HepG2 (cell line): ENCODE results near the gene MED13L. TPM values are rescaled to one million over a fixed set of nuclear protein-coding genes. Genes with fewer than 3 reads are reported as not detected.

Experiments
- CBX2 ChIP-seq, 2 experiments: fragments of 200-600 bp in 1 of 2; sonication (generic); formaldehyde crosslinking in 1 of 2; IDR thresholded peaks; 2 replicates each; pipeline versions ENCODE4 v1.7.0 to v1.8.1; 2018 to 2022; ENCODE audit warnings: low read depth in 2 of 2, low read length in 1 of 2, mild to moderate bottlenecking in 1 of 2, missing genetic modification reagents in 1 of 2
- CREM ChIP-seq, 2 experiments: sonication (generic) in 1 of 2; formaldehyde crosslinking in 1 of 2; IDR thresholded peaks; 2 replicates each; pipeline versions ENCODE4 v1.4.0 to v1.6.1; 2016 to 2020; ENCODE audit warnings: antibody characterized with exemption in 1 of 2, mild to moderate bottlenecking in 1 of 2, missing genetic modification reagents in 1 of 2
- ERF ChIP-seq: IDR thresholded peaks from 2 replicates; pipeline ENCODE4 v1.6.1; 2018; ENCODE audit warnings: missing biosample characterization, missing genetic modification reagents
- SRSF9 ChIP-seq: fragments of 200-400 bp; formaldehyde crosslinking; IDR thresholded peaks from 2 replicates; pipeline ENCODE4 v1.6.1; 2018; ENCODE audit warnings: borderline replicate concordance, mild to moderate bottlenecking, low read depth, low read length; ENCODE audit not compliant: insufficient read depth, poor library complexity, severe bottlenecking
- ZNF530 ChIP-seq: sonication (generic); formaldehyde crosslinking; IDR thresholded peaks from 2 replicates; pipeline ENCODE4 v1.5.0; 2020; ENCODE audit warnings: low read depth, mild to moderate bottlenecking, missing genetic modification reagents
- ZNF629 ChIP-seq: sonication (generic); formaldehyde crosslinking; conservative IDR thresholded peaks from 2 replicates; pipeline ENCODE4 v1.5.0; 2020; ENCODE audit warnings: missing genetic modification reagents
- polyA plus RNA-seq, 8 experiments: library from polyadenylated mRNA; depleted of rRNA in 3 of 8; stranded (reverse) in 7 of 8; unstranded in 1 of 8; fragments of >200 nt; fragmentation: Illumina TruSeq in 4 of 8; extraction: Trizol in 4 of 8; gene quantifications; 2 replicates each; pipeline versions ENCODE4 v1.2.1 to v1.2.3, GENCODE V29; 2011 to 2016; ENCODE audit warnings: low read depth in 4 of 8, missing spikeins in 1 of 8, mixed read lengths in 1 of 8; ENCODE audit not compliant: insufficient read depth in 1 of 8
- total RNA-seq, 5 experiments: library from RNA; depleted of rRNA; stranded (reverse); fragments of >200 nt; fragmentation: Illumina TruSeq; extraction: Trizol; gene quantifications; 2 replicates each; pipeline ENCODE4 v1.2.3, GENCODE V29; 2016; ENCODE audit warnings: low read depth in 1 of 5
- TF ChIP-seq, protein P1 (sequence below): sonication (generic); formaldehyde crosslinking; conservative IDR thresholded peaks from 2 replicates; pipeline ENCODE4 v1.4.0; 2020; ENCODE audit warnings: mild to moderate bottlenecking, missing genetic modification reagents, moderate library complexity
- TF ChIP-seq, protein P2 (sequence below): IDR thresholded peaks from 2 replicates; pipeline ENCODE4 v1.6.1; 2018; ENCODE audit warnings: missing genetic modification reagents, mild to moderate bottlenecking, missing compliant biosample characterization
- TF ChIP-seq, protein P3 (sequence below): sonication (generic); formaldehyde crosslinking; conservative IDR thresholded peaks from 2 replicates; pipeline ENCODE4 v1.4.0; 2020; ENCODE audit warnings: missing genetic modification reagents
- TF ChIP-seq, protein P4 (sequence below): sonication (generic); formaldehyde crosslinking; IDR thresholded peaks from 2 replicates; pipeline ENCODE4 v1.4.0; 2020; ENCODE audit warnings: missing genetic modification reagents, borderline replicate concordance
- TF ChIP-seq, protein P5 (sequence below), 2 experiments: fragments of 450-650 bp in 1 of 2; sonication (generic) in 1 of 2; formaldehyde crosslinking in 1 of 2; IDR thresholded peaks; 2 replicates each; pipeline versions ENCODE4 v1.6.1 to v1.8.0; 2016 to 2022; ENCODE audit warnings: antibody characterized with exemption in 1 of 2, mild to moderate bottlenecking in 1 of 2, missing genetic modification reagents in 1 of 2

MED13L gene
- total and polyA plus RNA-seq, 2 of the 13 experiments (the other 11 are each of a cell fraction or from before 2014, with no cell fraction given): 24.8 to 38.9 TPM

DNA sequence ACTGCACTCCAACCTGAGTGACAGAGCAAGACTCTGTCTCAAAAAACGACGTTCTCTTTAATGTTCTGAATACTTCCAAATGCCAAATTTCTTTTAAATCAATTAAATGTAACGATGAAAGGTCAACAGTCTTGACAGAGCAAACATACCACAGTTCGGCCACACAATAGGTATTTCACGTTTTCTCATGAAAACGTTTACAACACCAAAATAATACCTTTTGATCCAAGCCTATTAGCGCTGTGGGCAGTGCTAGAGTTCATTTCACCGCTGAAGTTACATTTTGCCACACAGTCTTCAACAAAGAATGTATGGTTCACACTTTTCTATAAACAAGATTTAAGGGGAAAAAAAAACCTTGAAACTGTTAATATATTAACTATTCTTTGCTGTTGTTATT lies 122.1 kb downstream of the MED13L start (continued):
- TF ChIP-seq, protein P1, sequence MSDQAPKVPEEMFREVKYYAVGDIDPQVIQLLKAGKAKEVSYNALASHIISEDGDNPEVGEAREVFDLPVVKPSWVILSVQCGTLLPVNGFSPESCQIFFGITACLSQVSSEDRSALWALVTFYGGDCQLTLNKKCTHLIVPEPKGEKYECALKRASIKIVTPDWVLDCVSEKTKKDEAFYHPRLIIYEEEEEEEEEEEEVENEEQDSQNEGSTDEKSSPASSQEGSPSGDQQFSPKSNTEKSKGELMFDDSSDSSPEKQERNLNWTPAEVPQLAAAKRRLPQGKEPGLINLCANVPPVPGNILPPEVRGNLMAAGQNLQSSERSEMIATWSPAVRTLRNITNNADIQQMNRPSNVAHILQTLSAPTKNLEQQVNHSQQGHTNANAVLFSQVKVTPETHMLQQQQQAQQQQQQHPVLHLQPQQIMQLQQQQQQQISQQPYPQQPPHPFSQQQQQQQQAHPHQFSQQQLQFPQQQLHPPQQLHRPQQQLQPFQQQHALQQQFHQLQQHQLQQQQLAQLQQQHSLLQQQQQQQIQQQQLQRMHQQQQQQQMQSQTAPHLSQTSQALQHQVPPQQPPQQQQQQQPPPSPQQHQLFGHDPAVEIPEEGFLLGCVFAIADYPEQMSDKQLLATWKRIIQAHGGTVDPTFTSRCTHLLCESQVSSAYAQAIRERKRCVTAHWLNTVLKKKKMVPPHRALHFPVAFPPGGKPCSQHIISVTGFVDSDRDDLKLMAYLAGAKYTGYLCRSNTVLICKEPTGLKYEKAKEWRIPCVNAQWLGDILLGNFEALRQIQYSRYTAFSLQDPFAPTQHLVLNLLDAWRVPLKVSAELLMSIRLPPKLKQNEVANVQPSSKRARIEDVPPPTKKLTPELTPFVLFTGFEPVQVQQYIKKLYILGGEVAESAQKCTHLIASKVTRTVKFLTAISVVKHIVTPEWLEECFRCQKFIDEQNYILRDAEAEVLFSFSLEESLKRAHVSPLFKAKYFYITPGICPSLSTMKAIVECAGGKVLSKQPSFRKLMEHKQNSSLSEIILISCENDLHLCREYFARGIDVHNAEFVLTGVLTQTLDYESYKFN (CRISPR knock-in tag): peak; percentile 45; the same call in 1 of the 2 replicates
- TF ChIP-seq ZNF530 (no peak), CBX2 (IDR thresholded peaks at IDR 0.05; ENCODE audit: low read depth, low read length) (no peak), CBX2 (CRISPR knock-in tag; IDR thresholded peaks at IDR 0.05; ENCODE audit: low read depth) (no peak), ZNF629 (CRISPR knock-in tag) (no peak), ERF (CRISPR knock-in tag) (no peak), SRSF9 (no peak), CREM (IDR thresholded peaks at IDR 0.05) (peak; percentile 43; the same call in 1 of the 2 replicates), CREM (CRISPR knock-in tag; IDR thresholded peaks at IDR 0.05) (no peak)
- TF ChIP-seq, protein P2, sequence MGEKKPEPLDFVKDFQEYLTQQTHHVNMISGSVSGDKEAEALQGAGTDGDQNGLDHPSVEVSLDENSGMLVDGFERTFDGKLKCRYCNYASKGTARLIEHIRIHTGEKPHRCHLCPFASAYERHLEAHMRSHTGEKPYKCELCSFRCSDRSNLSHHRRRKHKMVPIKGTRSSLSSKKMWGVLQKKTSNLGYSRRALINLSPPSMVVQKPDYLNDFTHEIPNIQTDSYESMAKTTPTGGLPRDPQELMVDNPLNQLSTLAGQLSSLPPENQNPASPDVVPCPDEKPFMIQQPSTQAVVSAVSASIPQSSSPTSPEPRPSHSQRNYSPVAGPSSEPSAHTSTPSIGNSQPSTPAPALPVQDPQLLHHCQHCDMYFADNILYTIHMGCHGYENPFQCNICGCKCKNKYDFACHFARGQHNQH (CRISPR knock-in tag): no peak
- TF ChIP-seq, protein P3, sequence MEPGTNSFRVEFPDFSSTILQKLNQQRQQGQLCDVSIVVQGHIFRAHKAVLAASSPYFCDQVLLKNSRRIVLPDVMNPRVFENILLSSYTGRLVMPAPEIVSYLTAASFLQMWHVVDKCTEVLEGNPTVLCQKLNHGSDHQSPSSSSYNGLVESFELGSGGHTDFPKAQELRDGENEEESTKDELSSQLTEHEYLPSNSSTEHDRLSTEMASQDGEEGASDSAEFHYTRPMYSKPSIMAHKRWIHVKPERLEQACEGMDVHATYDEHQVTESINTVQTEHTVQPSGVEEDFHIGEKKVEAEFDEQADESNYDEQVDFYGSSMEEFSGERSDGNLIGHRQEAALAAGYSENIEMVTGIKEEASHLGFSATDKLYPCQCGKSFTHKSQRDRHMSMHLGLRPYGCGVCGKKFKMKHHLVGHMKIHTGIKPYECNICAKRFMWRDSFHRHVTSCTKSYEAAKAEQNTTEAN (CRISPR knock-in tag): no peak
- TF ChIP-seq, protein P4, sequence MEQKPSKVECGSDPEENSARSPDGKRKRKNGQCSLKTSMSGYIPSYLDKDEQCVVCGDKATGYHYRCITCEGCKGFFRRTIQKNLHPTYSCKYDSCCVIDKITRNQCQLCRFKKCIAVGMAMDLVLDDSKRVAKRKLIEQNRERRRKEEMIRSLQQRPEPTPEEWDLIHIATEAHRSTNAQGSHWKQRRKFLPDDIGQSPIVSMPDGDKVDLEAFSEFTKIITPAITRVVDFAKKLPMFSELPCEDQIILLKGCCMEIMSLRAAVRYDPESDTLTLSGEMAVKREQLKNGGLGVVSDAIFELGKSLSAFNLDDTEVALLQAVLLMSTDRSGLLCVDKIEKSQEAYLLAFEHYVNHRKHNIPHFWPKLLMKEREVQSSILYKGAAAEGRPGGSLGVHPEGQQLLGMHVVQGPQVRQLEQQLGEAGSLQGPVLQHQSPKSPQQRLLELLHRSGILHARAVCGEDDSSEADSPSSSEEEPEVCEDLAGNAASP (CRISPR knock-in tag): no peak
- TF ChIP-seq, protein P5, sequence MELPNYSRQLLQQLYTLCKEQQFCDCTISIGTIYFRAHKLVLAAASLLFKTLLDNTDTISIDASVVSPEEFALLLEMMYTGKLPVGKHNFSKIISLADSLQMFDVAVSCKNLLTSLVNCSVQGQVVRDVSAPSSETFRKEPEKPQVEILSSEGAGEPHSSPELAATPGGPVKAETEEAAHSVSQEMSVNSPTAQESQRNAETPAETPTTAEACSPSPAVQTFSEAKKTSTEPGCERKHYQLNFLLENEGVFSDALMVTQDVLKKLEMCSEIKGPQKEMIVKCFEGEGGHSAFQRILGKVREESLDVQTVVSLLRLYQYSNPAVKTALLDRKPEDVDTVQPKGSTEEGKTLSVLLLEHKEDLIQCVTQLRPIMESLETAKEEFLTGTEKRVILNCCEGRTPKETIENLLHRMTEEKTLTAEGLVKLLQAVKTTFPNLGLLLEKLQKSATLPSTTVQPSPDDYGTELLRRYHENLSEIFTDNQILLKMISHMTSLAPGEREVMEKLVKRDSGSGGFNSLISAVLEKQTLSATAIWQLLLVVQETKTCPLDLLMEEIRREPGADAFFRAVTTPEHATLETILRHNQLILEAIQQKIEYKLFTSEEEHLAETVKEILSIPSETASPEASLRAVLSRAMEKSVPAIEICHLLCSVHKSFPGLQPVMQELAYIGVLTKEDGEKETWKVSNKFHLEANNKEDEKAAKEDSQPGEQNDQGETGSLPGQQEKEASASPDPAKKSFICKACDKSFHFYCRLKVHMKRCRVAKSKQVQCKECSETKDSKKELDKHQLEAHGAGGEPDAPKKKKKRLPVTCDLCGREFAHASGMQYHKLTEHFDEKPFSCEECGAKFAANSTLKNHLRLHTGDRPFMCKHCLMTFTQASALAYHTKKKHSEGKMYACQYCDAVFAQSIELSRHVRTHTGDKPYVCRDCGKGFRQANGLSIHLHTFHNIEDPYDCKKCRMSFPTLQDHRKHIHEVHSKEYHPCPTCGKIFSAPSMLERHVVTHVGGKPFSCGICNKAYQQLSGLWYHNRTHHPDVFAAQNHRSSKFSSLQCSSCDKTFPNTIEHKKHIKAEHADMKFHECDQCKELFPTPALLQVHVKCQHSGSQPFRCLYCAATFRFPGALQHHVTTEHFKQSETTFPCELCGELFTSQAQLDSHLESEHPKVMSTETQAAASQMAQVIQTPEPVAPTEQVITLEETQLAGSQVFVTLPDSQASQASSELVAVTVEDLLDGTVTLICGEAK (IDR thresholded peaks at IDR 0.05): no peak
- TF ChIP-seq, protein P5 (CRISPR knock-in tag; IDR thresholded peaks at IDR 0.05): no peak
